Activated CD4-positive, CD25-positive, alpha-beta regulatory T cell treated with anti-CD3 and anti-CD28 coated beads, Interleukin-2, amount 50 U/mL, for 16 hours (primary cell): ENCODE results near the gene ESYT3.
"Not testable (repeated sequence)": the region's sequence is repeated elsewhere in the genome, so short reads cannot be mapped to it uniquely, and the experiment has no call there.

Experiments used
- DNase-seq: peaks from one replicate; pipeline ENCODE4 v3.0.0-alpha.2; 2020; ENCODE audit warnings: low read depth, low spot score

The ESYT3 gene

DNA sequence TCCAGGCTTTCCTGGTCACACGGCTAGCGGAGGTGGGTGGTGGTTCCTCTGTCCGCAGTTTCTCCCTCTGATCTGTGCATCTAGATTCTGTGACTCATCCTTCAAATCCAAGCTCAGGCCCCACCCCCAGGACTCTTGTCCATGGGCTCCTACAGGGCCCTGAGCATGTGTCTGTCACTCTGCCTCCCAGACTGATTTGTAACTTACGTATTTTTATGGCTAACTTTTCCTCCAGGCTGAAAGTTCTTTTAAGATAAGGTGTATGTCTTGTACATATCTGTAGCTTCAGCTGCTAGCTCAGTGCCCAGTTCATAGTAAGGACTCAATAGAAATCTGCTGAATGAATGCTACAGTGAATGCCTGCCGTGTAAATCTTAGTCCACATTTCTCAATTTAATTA, 8.0 kb downstream of the ESYT3 start:
- no peak for DNase-seq

DNA sequence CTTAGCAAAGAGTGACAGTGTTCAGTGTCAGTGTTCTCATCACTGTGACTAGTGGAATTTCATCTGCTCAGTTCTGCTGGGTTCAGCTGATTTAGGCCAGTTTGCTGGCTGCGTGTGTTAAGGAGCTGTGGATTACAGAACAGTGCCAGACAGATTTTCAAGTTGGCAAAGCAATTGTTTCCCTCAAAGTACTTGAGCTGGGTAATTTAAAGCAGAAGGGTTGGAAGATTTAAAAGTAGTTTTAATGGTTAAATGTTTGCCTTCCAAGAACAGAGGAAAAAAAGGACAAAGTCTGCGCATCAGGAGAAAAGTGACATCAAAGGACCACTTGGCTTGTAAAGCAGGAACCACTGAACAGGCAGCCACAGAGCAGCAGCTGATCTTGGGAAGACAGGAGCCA, 8.7 kb downstream of the ESYT3 start:
- DNase-seq, result no peak

DNA sequence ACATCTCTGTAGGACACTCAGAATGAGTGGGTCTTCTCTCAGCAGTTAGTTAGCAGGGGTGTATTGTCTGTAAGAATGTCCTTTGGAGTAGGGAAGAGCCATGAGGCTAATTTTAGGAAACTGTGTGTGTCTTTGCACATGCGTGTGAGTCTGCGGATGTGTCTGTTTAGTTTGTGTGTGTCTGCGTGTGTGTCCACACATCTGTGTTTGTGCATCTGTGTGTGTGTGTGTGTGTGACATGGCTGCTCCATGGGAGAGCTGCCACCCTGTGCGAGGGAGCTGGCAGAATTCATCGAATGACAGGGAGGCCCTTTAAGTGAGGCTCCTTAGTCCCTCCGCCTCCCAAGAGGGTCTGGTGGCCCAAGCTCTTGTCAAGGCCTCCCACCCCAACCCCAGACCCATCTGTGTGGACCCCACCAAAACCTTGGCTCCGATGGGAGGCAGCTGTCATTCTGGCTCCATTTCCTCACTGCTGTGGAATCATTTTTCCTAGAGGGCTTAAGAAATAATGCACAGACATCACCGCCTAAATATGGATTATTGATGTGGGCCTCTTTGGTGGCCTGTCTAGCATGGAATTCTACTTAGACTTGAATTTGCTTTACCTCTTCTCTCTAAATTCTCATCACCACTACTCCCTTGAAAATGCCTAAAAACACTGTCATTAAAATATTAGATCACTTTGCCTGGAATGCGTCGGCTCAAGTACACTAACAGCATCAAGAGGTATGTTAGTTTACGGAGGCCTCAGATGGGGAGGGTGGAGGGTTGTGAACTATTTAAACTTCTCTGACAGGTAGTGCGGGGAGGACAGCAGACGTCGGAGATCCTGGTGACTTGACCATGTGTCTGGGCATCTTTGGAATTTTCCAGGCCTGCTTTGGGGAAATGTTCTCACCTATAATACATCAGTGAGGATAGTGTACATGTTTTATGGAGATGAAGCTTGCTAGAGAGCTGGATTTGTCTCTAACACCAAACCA, 9.4 kb downstream of the ESYT3 start:
- DNase-seq, result no peak

DNA sequence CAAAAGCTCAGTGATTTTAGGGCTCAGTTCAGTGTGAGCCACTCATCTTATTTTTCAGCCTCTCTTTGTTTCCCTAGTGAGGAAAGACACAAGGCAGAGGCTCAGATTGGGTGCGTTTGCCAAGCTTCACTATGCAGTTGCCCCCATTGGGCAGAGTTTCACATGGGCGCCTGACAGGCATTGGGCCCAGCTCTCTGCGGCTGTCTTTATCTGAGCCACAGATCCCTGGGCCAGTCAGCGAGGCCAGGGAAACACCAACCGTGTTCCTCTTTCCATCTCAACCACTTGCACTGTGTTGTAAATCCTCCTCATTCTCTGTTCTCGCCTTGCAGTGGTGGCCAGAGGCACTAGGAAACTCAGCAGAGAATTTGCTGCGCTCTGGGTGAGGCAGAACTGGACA, 10.8 kb downstream of the ESYT3 start:
- no peak for DNase-seq

DNA sequence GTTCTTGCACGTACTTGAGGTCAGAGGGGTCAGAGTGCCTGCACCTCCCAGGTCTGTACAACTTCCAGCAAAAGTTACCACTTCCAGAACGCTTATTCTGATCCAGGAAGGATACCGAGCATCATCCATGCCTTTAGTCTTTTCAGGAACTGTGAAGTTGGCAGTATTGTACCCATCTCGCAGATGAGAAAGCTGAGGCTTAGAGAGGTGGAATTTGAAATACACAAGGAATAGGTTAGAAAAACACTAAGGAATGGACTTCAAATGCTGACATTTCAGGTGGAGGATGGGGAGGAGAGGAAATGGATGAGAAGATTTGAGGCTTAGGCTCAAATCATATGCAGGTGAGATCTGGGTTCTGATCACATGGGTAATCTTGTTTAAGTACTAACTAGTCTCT, 11.2 kb downstream of the ESYT3 start:
- no peak for DNase-seq

DNA sequence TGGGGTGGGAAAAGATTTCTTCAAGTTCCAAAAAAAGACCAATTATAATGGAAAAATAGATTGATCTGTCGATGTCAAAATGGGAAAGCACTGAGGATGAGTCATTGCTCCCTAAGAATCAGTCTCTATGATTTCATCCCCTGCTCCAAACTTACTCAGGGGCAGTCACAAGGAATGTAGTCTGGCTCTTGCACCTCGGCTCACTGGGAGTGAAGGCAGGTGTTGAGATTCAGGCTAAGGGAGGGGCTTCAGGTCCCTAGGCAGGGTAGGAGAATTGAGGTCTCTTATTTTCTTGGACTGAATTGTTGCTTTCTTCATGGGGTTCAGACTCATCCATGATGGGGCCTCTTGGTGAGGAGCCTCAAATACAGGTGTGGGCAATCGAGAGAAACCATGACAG, 14.2 kb downstream of the ESYT3 start:
- DNase-seq, result no peak

DNA sequence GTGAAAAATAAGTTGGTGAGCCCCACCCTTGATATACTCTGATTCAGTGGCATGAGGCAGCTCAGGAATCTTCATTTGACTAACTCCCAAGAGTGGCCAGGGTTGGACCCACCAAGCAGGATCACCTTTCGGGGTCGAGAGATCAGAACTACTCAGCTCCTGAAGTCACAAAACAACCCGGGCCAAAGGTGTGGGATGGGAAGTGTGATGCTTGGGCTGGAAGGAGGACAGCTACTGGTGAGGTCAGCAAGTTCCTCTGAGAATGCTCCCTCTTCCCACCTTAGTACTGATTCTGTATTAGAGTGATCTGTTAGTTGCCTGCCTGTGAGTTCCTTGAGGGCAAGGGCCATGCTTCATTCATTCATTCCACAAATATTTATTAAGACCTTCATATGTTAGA, 15.1 kb downstream of the ESYT3 start:
- no peak for DNase-seq

DNA sequence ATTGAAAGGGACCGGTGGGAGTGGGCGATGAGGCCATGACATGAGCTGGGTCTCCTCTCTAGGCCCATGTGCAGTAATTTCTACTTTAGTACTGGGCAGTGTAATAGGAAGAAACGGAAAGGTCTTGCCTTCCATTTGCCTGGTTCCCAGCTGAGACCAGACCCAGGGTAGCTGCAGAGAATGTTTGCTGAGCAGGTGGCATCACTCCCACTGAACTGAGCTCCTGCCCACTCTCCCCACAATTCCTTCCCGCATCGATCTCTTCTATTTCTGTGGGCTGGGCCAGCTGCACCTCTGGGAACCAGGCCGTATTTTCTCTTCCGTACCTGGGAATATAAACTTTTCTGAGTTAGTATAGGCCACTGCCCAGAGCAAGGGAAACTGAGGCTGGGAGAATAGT, 15.8 kb downstream of the ESYT3 start:
- DNase-seq, result no peak

DNA sequence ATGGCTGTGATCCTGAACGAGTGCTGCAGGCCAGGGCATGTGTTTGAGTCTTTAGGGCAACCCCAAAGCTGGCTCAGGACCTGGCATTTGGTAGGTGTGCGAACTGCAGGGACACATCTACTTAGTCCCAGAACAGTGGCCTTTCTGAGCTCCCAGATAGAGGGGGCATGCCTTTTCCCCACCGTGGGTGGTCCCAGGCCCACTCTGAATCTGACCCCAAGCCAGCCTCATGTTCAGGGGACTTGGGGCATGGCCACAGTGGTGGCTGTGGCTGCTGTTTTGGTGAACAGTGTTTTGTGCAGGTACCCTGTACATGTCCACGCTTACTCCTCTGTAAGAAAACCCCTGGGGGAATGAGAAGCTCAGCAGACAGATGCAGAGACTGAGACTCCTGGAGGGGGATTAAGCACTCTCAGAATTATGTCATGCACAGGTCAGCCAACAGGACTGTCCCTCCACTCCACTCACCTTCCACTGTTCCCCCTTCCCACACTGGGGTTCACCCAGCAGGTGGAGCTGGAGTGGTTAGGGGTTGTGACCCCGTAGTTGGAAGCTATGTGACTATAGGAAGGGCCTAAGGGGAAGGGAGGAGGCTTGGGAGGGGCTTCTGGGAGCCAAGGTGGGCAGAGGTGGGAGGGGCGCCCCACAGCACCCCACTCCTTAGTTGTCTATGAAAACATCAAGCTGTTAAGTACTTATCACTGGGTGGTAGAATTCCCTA, 16.4 kb downstream of the ESYT3 start:
- DNase-seq, result no peak

DNA sequence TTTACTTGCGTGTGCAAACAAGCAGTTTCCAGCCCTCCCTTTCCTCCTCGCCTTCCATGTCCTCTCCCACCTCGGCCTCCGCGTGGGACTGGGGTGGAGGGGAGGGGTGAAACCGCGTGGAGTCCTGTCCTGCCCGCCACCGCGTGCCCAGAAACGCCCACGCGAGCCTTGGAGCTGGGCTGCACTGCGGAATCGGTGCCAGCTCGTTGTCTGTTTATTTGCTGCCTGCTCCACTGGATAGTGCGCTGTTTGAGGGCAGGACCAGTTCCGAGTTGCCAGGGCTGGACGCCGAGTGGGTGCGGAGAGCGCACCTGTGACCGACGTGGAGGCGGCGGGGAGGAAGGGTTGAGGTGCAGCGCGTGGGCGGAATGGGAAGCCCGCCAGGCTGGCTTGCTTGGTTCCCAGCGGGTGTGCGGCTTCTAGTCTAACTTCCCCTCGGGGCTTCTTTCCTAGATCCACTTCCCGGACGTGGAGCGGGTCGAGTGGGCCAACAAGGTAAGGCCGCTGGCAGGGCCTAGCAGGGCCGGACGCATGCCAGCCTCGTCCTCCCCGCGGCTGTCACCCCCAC, 17.3 kb downstream of the ESYT3 start:
- DNase-seq, result no peak

DNA sequence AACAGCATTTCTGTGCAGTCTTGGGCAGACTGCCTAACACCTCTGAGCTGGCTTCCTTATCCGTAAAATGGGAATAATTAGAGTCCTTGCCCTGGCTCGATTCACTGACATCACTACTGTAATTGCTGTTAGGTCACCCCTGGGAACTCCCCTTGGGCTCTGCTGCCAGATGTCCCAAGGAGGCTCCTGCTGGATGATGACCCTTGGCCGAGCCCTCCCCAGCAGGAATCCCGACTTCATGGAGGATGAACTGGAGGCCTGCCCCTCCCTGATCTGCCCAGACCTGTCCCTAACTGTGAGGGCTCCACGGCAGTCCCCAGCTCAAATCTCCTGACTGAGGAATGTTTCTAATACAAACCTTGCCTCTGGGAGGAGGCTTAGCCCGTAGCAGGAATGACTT, 18.0 kb downstream of the ESYT3 start:
- no peak for DNase-seq

DNA sequence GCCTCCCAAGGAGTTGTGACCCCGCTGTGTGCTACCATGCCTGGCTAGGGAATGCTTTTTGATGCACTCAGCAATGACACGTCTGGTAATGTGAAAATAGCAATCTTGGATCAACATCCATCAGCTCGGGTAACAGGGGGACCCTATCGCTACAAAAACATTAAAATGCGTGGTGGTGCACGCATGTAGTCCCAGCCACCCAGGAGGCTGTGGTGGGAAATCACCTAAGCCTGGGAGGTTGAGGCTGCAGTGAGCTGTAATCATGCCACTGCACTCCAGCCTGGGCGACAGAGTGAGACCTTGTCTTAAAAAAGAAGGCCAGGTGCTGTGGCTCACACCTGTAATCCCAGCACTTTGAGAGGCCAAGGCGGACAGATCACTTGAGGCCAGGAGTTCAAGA, 19.5 kb downstream of the ESYT3 start:
- DNase-seq, result not testable (repeated sequence)

DNA sequence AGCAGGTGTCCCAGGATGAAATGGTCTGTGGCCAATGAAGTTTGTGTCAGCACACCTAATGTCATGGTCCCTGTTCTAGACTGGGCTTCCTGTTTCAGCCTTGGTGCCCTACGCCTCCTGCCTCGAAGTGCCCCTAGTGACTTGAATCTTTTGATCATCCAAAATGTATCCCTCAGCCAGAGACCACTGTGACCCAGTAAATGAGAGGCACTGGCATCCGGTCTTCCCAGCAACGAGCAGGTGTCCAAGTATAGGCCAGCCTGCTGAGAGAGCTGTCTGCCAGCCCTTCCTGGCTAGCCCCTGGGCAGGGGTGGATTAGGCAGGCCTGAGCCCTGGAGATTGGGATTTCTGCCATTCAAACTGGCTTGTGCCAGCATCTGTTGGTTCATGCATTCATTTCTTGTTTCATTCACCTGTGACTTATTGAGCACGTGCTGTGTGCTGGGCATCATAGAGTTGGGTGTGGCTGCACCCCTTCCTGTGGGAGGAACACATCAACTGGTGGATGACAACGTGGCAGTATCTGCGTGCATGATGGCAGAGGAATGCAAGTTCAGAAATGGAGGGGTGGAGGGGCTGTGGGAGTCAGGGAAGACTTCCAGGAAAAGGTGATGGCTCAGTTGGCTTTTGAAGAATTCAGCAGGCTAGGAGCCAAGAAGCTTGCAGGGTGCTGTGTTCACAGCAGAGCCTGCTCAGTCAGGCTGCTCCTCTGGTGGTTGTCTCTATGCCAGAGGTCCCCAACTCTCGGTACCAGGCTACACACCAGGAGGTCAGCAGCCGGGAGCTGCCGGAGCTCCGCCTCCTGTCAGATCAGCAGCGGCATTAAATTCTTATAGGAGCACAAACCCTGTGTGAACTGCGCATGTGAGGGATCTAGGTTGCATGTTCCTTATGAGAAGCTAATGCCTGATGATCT, 21.6 kb downstream of the ESYT3 start:
- no peak for DNase-seq

DNA sequence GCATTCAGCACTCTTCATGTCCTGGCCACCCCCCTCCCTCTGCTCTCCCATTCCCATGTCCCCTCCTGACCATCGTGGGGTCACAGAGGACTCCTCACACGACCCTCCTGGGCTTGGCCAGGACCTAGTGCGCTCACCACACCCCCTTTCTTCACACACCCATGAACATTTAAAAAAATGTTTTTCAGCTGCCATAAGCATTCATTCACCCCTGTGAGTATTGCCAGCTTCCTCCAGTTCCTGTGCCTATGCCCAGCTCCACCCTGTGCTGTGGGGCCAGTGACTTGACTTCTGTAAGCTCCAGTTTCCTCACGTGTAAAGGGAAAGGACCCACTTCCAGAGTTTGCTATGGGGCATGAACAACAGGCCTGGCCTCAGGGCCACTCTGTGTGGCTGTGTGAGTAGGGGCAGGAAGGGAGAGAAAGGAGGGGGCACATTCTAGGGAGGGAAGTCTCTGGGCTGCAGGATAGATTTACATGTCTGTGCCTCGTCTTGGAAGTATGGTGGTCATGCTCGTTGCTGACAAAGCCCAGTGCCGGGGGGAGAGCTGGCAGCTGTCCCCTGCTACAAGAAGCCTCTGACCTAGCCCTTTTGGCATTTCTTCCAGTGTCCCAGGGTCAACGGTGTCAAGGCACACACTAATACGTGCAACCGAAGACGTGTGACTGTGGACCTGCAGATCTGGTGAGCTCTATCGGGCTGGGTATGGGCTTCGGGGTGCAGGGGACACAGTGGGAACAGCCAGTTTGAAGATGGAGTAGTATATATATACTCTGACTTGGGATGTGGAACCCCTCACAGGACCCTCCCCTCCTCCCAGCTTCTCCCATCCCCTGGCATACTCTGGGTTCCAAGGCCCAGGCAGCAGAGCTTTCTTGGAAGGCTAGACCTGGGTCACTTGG, 22.8 kb downstream of the ESYT3 start:
- no peak for DNase-seq

DNA sequence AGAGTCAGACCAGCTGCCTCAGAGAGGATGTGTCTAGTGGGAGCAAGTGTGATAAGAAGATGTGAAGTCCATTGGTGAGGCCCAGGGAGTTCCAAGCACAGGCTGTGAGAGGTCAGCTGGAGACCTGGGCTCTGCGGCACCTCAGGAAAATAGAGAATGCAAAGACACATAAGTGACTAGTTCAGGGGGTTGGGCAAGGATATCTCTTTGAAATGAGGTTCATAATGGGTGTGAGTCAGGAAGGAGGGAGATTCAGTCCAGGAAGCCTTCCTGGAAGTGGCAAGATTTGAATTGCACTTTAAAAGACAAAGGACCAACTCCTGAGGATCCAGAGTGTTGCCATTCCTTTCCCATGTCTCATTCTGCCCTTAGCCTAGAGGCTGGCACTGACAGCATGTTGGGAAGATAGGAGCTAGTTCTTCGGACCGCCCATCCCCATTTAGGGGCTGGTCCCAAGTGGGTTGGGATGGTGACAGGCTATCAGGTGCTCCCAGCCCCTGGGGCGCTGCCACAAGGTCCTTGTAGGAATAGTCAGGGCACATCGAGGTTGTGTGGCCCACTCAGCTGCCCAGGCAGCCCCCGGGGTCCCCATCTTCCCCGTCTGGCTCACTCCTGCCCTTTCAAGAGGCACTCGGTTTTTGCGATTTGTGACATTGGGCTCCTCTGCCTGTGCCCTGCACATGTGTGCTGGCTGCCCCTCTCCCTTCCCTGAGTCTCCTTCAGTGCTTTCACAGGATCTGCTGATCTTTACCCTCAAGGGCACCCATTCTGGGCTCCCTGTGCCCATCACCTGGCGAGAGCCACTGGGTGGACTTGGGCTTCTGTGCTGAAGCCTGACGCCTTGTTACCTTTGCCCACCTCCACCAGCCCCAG, 23.7 kb downstream of the ESYT3 start:
- no peak for DNase-seq

DNA sequence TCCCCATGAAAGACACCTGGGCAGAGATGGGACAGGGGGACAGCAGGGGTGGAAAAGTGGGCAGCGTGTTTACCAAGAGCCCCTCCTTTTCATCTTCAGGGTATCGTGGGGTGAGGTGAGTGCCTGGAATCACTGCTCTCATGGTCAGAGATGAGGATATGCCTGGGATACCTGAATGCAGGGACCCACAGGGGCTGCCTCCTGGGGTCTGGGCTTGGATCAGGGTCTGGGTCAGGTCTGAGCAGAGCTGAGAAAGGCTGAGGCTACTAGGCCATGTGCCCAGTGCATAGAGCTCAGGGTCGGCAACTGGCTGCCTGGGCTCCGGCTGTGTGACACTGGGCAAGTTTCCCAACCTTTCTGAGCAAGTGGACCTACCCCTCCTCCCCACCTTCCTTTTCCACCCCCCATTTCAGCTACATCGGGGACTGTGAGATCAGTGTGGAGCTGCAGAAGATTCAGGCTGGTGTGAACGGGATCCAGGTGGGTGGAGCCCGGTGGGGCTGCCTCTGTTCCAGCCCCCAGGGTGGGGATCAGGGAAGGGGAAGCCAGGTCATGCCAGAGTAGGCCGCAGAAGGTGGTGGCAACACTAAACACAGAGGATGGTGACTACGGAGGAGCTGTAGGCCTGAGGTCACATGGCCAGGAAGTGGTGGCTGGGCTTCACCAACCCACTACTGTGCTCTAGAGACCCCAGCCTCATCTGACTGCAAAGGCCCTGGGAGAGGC, 24.5 kb downstream of the ESYT3 start:
- DNase-seq, result no peak

DNA sequence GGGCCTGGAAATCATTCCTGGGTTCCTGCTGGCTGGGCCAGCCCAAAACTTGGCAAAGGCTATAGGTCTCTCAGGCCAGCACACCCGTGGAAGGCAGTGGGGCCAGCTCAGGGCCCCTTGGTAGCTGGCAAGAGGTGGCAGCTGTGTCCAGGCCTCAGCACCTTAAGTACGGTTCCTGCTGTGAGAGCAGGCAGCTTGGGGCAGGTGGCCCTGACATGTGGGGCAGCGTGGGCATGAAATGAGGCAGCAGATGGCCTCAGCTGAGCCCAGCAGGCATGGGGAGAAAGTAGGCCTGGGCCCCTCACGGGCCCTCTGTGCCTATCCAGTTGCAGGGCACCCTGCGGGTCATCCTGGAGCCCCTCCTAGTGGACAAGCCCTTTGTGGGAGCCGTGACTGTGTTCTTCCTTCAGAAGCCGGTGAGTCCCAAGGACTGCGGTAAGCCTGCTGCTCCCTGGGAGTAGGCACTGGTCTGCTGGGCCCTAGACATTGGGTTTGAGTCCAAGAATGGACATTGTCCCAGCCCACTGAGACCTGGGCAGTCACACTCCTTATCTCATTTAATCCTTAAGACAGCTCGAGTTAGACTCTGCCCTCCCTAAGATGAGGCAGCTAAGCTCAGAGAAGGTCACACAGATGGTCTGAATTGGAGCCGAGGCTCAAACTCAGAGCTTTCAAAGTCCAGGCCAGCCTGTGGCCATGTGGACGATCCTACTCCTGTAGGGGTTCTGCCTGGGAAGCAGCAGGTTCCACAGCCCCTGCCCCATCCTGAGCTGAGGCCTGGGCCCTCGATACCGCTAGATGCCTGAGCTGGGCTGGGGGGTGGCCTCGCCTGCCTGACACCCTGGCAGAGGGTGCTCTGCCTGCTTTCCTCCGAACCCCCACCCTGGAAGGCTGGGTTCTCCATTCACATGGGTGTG, 25.5 kb downstream of the ESYT3 start:
- no peak for DNase-seq
